Activated CD4-positive, CD25-positive, alpha-beta regulatory T cell treated with anti-CD3 and anti-CD28 coated beads, Interleukin-2, amount 50 U/mL, for 72 hours (primary cell): ENCODE results near the gene ARF5.
"Not testable (repeated sequence)": the region's sequence is repeated elsewhere in the genome, so short reads cannot be mapped to it uniquely, and the experiment has no call there.

Experiments
- DNase-seq: peaks from one replicate; pipeline ENCODE4 v3.0.0; 2021

The ARF5 gene

DNA sequence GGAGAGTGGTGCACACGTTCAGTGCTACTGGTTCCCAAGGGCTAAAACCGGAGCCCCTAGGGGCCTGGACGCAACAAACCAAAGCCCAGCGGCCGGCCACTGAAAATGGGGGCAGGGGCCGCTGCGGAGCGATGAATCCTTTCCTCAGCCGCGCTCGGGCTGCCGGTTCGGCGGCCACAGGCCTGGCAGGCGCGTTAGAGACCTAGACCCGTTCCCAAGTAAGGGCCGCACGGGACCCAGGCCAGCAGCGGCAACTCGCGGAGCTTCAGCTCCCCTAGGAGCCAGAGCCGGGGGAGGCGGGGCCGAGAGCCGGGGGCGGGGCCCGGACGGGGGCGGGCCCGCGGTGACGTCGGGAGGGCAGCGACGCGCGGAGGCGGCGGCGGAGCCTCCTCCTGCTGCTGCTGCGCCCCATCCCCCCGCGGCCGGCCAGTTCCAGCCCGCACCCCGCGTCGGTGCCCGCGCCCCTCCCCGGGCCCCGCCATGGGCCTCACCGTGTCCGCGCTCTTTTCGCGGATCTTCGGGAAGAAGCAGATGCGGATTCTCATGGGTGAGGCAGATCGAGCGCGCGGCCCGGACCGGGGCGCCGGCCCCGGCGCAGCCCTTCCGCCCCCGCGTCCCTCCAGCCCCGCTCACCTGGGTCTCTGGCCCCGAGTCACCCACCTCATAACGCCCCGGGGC, at the start of gene ARF5:
Gene ARF5, plus strand, starts transcription at position 393 of the 678 bp plus-strand sequence. Its CDS starts 88 bp downstream, at position 481.
- DNase-seq: peak; percentile 90

DNA sequence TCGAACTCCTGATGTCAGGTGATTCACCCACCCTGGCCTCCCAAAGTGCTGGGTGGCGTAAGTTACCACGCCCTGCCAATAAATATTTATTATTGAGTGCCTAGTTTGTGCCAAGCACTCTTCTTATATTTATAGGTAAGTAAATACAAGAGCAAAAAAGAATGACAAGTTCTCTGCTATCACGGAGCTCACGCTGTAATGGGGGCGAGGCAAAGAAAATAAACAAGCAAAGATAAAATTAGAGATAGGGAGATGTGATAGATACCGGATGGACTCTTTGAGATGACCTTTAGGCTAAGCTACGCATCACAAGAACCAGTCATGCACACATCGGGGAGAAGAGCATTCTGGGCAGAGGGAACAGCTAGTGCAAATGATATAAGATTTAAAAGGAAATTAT, 49.1 kb upstream of the ARF5 start:
- DNase-seq: no peak

DNA sequence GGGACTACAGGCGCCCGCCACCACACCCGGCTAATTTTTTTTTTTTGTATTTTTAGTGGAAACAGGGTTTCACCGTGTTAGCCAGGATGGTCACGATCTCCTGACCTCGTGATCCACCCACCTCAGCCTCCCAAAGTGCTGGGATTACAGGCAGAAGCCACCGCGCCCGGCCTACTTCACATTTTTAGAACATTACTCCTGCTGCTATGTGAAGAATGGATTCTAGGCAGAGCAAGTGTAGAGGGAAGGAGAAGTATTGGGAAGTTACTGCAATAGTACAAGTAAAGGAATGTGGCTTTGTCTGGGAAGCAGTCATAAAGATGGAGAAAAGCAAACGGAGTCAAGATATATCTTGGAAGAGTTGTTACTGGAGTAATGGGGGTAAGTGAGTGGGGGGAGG, 47.8 kb upstream of the ARF5 start:
- not testable (repeated sequence) for DNase-seq

DNA sequence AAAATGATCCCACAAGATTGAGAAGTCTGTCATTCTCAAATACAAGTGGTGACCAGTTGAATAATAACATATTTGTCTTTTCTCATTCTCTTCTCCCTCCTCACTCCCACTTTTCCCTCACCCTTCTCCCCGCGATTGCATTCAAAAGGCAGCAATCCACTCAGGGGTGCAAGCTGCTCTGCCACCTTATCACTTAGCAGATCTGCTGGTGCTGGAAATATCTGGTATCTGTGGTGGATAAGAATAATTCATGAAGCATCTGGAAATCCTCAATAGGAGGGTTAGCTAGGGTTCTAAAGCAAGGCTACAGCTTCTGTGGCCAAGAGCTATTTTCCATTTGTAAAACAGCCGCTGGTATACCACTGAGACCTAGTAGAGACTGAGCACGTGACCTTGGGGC, 46.7 kb upstream of the ARF5 start:
- no peak for DNase-seq

DNA sequence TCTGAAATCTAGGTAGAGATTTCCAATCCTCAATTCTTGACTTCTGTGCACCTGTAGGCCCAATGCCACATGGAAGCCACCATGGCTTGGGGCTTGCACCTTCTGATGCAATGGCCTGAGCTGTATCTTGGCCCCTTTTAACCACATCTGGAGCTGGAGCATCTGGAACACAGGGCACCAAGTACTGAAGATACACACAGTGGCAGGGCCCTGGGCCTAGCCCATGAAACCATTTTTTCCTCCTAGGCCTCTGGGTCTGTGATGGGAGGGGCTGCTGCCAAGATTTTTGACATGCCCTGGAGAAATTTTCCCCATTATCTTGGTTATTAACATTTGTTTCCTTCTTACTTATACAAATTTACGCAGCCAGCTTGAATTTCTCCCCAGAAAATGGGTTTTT, 41.9 kb upstream of the ARF5 start:
- DNase-seq: no peak

DNA sequence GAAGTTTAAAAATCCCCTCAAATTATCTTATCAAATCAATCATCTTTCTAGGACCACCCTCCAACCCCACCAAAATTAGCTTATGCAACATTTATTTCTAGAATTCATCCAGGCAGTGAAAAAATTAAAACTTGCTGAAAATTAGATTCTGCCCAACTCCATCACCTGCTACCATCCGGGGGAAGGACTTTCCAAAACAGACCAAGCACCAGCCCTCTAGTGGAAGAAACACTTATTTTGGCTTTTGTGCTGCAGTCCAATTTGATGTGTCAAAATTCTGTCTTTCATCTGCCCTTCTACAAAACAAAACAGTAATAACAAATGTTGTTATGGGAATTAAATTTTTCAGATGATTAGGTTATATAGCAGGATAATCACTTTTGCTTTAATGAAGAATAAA, 38.0 kb upstream of the ARF5 start:
- DNase-seq: no peak

DNA sequence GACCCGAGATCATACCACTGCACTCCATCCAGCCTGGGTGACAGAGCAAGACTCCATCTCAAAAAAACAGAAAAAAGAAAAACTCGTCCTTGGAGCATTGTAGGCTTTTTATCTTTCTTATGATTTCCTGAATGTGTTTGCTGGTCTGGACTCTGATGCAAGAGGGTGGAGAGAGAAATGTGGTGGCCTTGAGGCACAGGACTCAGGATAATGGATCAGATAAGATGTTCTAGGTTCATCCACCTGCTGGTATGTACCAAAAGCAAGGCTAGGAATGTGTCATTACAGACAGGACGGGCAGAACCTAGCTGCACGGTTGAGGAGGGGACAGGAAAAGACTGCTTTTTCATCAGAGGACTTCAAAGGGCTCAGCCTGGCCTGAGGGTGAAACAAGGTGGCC, 36.3 kb upstream of the ARF5 start:
- no peak for DNase-seq

DNA sequence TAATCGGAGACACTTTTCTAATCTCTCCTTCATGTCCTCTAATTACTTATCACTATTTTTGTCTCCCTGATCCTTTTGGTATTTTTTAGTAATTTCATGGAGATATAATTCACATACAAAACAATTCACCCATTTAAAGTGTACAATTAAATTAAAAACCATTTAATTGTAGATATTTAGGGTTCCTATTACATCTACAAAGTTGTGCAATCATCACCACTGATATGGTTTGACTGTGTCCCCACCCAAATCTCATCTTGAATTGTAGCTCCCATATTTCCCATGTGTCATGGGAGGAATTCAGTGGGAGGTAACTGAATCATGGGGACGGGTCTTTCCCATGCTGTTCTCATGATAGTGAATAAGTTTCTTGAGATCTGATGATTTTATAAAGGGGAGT, 31.8 kb upstream of the ARF5 start:
- no peak for DNase-seq

DNA sequence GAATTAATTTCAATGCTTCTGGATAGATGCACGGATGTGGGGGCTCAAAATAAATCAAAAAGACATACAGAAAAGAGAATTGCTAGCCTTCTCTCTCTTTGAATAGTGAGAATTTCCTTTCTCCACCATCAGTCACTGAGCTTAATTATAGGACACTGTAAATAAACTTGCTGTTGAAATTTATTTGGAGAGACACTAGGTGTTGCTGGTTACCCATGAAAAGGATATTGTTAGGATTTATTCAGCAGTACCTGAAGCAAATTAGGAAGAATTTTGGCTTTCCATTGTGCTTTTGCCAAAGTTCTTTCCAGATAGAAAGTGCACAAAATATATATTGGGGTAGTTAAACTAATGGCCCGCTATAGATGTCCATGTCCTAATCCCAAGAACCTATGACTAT, 30.4 kb upstream of the ARF5 start:
- DNase-seq: no peak

DNA sequence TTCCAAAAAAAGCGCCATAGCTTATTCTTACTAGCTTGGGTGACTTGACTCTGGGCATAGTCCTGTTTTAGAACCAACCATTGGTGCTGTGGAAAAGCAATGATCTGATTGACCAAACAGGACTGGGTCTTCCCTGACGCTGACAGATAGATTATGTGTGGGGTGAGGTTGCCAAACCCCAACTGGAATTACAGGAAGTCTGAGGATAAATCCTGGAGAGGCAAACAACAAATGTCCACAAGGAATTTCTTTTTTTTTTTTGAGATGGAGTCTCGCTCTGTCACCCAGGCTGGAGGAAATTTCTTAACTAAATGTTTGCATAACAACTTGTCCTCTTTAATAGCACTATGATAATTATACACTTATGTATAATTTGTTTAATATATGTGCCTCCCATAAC, 22.0 kb upstream of the ARF5 start:
- no peak for DNase-seq

DNA sequence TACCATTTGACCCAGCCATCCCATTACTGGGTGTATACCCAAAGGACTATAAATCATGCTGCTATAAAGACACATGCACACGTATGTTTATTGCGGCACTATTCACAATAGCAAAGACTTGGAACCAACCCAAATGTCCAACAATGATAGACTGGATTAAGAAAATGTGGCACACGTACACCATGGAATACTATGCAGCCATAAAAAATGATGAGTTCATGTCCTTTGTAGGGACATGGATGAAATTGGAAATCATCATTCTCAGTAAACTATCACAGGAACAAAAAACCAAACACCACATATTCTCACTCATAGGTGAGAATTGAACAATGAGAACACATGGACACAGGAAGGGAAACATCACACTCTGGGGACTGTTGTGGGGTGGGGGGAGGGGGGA, 20.2 kb upstream of the ARF5 start:
- DNase-seq: not testable (repeated sequence)

DNA sequence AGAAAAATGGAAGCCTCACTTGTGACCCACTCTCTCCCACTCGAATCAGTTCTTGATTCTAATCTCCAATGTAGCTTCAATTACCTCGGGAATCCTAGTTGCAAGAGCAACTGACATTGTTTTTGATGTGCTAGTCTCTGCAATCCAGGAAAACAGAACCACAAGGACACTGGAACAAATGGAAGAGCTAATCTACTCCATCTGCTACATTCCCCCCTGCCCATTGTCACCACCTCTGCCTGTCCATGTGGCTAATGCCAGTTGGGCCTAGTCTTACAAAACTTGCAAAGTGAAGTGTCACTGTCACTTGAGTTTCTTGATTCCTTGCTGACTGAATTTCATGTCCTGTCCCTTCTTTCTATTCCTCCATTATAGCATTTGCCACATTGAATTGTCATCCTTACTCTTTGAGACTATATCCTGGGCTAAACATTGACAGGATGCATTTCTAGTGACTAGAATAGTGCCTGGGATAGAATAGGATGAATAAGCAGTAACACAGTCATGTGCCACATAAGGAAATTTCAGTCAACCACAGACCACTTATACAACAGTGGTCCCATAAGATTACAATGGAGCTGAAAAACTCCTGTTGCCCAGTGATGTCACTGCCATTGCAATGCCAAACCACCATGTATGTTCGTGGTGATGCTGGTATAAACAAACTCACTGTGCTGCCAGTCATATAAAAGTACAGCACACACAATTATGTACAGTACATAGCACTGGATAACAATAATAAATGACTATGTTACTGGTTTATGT, 16.3 kb upstream of the ARF5 start:
- no peak for DNase-seq

DNA sequence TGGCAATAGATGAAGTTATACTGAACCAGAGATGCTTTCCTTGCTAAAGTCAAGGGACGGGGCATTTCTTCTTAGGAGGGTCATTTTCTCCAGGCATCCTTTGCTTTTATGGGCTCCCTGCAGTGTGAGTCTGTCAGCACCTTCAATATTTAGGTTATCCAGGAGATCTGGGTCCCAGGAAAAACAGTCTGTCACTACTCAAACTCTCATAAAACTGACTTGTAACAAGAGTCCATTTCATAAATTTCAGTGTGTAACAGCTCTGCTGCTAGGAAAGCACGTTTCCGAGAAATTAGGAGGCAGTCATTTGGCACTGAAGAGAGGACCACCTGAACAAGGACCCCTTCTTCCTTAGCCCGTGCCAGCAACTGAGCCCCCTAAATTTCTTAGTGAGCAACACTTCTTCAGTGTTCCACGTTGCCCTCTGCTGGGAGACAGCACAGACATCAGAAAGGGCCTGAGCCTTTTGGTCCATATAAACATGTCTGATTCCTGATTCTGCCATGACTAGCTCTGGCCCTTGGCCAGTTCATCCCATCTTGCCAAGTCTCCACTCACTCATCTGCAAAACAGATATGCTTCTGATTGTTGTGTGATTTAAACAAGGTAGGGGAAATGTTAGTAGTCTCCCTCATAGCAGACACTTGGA, 10.1 kb upstream of the ARF5 start:
- DNase-seq: no peak

DNA sequence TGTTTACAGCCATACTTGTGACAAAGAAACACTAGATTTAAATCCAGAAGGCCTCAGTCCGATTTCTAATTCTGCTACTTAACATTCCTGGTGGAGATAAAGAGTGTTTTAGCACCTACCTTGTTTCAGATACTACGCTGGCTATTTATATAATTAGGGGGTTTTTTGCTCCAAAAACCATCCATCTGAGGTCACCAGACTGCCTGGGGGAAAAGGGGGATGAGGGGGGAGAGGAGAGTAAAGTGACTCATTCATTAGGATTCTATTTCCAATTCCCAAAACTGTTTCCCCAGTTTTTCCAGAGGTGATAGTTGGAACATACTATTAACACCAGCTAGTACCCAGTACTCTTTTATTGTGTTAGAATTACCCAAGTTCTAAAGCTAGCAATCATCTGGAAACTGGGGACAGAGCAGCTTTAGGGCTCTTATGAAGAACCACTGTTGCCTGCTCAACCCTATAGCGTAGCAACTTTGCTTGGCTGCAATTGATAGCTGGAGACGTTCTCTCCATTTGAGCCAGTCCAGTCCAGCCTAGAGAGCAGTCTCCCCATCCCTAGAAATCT, 9.4 kb upstream of the ARF5 start:
- no peak for DNase-seq

DNA sequence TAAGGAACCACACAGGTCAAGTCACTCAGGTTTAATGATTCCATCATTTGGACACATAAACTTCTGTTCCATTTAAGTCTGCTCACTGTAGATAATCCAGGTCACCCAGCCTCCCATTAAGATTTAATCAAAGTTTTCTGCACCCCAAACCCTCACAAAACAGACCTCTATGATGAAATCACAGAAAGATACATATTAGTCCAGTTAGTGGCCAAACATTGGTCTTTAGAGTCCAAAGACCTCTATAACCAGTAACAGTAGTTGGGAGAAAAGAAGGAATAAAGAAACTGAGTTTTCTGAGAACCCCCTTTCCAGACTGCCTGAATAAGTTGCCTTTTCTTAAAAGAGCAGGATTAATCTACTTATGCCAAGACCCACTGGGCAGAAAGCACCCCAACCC, 7.6 kb upstream of the ARF5 start:
- no peak for DNase-seq

DNA sequence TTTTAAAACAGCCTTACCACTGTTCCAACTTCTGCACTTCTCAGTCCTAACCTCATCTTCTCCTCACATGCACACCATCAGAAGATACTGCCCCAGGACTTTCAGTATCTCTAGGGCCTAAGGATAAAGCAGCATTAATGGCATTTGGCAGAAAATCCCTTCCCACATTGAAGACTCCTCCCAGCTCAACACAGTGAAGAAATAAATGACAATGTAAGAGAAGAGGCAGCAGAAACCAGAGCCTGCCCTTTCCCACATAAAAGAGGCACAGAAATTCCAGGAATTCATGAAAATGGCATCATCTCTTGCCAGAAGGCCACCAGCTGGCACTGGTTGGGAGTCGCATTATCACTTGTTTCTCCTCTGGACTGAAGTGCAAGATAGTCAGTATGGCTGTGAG, 6.5 kb upstream of the ARF5 start:
- no peak for DNase-seq

DNA sequence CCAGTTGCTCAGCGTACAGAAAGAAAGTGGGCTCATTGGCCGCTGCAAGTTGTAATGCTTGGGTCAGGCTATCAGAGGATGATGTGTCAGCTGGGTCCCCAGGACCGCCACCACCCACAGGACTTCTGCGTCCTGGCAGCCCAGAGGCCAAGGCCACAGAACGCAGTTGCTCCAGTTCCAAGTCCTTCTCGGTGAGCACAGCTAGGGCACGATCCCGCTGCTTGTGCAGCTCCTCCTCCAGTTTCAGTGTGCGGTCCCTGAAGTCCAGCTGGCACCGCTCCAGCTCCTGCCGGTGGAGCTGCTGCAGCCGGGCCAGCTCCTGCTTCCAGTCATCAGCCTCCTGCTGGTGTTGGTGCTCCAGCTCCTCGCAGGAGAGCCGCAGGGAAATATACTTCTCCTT, 5.8 kb upstream of the ARF5 start:
- no peak for DNase-seq

DNA sequence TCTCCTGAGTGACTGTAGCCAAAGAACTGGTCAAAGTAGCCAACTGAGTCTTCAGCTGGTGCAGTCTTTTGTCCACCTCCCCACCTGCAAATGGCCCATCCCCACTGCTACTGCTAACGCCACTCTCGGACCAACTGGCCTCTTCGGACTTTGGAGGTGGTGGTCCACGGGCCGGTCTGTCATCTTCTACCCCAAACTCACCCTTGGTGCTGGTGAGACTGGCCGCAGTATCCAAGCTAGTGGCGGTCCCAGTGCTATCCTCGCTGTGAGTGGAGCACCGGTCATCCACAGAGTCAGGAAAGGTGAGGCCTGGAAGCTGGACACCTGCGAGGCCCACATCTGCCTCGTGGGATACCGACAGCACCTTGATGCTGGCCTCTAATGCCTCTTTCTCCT, 3.6 kb upstream of the ARF5 start:
- no peak for DNase-seq

DNA sequence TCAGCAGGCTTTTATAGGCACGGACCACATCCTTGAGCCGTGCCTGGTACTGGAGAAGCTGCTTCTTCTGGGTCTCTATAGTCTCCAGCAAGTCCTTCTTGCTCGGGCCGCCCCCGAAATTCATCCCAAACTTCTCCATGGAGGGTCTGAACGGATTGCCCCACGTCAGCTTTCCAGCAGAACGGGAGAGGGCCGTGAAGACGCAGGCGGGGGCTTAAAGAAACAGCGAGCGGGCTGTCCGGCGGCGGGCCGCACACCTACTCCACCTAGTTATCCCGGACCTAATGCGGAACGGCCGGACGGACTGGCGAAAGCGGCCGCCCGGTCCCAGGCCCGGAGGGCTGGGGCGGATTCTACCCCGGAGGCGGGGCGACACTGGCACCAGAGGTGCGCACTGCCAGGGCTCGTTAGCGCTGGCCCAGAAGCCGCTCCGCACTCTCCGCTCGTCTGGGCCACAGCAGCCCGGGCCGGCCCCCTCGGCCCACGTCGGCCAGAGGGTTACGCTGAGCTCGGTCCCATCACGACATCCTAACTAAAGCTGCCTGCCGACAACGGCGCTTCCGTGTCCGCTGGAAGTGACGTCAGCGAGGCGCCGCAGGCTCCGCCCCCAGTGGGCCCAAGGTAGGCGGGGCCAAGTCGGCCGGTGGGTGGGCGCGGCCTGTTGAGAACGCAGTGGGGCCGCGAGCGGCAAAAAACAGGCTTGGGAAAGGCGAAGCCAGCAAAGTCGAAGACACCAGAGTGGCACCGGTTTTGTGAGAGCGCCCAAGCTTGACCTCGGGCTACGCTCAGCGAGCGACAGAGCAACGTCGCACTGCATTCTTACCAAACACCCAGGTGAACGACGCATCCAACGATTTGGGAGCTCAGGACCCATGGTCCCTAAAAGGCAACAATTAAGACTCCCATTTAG, 2.9 kb upstream of the ARF5 start, which contains the start of gene GCC1:
Gene GCC1, minus strand, starts transcription at position 553 of the 910 bp plus-strand sequence. Its CDS starts 414 bp downstream, at position 139.
- DNase-seq: peak; percentile 96

DNA sequence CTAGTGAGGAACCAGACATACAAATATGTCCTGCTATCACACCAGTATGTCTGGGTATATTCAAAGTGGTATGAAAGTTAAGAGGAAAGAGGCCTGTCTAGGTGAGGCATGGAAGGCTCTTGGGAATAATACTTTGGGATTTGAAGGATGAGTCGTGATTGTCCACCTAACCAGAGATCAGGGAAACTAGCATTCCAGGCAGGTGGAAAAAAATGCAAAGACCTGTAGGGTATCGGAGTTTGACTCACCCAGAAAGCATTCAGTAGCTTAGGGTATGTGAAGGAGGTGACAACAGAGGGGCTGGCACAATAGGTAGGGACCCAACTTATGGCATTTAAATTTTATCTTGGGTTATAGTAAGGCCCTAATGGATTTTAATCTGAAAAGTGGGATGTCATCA, 1.9 kb upstream of the ARF5 start:
- DNase-seq: no peak

DNA sequence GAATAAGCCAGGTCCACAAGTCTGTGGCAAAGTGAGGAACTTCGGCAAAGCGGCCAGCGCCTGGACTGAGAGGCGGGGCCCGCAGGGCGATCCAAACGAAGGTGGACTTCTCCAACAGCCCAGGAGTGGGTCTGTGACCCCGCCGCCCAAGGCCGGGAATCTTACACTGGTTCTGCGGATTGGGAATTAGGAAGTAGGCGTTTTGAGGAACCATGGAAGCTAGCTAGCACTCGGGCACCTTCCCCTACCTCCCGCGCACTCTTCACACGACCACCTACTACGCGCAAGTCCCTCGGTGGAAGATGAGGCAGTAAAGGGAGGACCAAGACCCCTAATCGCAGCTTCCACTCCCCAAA, 570 bp upstream of the ARF5 start:
- DNase-seq: no peak

DNA sequence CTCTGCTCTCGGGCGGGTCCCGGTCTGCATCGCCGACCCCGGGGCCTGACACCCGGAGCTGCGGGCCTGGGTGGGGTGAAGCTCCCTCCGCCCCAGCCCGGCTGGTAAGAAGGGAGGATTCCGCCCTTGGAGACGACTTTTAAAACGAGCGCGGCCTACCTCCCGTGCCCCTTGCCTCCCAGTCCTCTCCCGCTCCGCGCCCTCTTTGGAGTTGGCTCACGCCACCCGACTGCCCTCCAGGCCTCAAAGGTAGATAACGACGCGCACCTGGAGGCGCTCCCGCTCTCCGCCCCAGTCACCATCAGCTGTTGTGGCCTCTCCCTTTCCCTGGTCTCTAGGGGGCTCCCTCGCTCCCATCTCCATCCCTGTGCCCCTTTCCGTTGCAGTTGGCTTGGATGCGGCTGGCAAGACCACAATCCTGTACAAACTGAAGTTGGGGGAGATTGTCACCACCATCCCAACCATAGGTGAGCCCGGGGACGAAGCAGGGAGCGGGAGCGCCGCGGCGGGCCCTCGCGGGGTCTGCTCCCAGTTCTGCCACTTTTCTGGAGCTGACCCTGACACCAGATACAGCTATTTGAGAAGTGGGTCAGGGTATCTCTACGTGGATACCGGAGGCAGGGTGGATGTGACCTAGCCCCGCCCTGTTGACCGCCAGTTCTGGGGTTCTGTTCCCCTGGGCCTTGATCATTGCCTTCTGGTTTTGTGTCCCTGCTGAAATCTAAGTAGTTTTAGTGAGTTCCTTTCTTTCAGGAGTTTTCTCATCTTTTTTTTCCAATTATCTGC, 679 bp downstream of the ARF5 start:
- no peak for DNase-seq
